H1 (cell line): ENCODE results near the gene KRTAP5-8. TPM values are rescaled to one million over a fixed set of nuclear protein-coding genes. Genes with fewer than 3 reads are reported as not detected.

ENCODE experiments used
- ATF2 ChIP-seq: IDR thresholded peaks from 2 replicates; pipeline ENCODE4 v1.6.1; 2012; ENCODE audit warnings: low read length, inconsistent platforms
- CHD7 ChIP-seq: fragments of 300-600 bp; sonication (generic); IDR thresholded peaks from 2 replicates; pipeline ENCODE4 v1.7.1; 2012; ENCODE audit warnings: low read length, moderate library complexity, mild to moderate bottlenecking, inconsistent platforms; ENCODE audit not compliant: insufficient replicate concordance
- CREB1 ChIP-seq: IDR thresholded peaks from 2 replicates; pipeline ENCODE4 v1.6.1; 2012; ENCODE audit warnings: inconsistent platforms
- EZH2 ChIP-seq: fragments of 200-600 bp; sonication (generic); IDR thresholded peaks from 2 replicates; pipeline ENCODE4 v1.7.1; 2012; ENCODE audit warnings: low read depth, mild to moderate bottlenecking, moderate library complexity, low read length, inconsistent platforms; ENCODE audit not compliant: severe bottlenecking
- KDM1A ChIP-seq: fragments of 200-600, 300-600 bp; sonication (generic); IDR thresholded peaks from 2 replicates; pipeline ENCODE4 v1.7.1; 2016; ENCODE audit warnings: mild to moderate bottlenecking, low read length, borderline replicate concordance
- MAFK ChIP-seq: IDR thresholded peaks from 2 replicates; pipeline ENCODE4 v1.6.1; 2012; ENCODE audit warnings: low read depth, mild to moderate bottlenecking, improper control_type of control experiment, low read length
- SRF ChIP-seq: IDR thresholded peaks from 2 replicates; pipeline ENCODE4 v1.6.1; 2011; ENCODE audit warnings: mild to moderate bottlenecking, low read depth, low read length, moderate library complexity
- polyA plus RNA-seq, 7 experiments: library from polyadenylated mRNA; depleted of rRNA in 3 of 7; stranded (reverse) in 5 of 7; unstranded in 2 of 7; fragments of >200 nt in 5 of 7; fragments of 200-250 nt in 2 of 7; gene quantifications; 1 replicate in 5 of 7; 2 replicates in 1 of 7; 4 replicates in 1 of 7; pipeline versions ENCODE4 v1.2.1 to v1.2.3, GENCODE V29; 2011 to 2013; ENCODE audit warnings: missing spikeins in 2 of 7, mixed read lengths in 2 of 7
- total RNA-seq: library from RNA; stranded (reverse); fragmentation: NEBNext Ultra II Directional; extraction: Animal tissue kit (Norgen Biotek cat#: 25700); gene quantifications from 2 replicates; pipeline ENCODE4 v1.2.1, GENCODE V29; 2021

Gene KRTAP5-8
- total and polyA plus RNA-seq, 2 of the 8 experiments (the other 6 are each of a cell fraction or from before 2014, with no cell fraction given): not detected

DNA sequence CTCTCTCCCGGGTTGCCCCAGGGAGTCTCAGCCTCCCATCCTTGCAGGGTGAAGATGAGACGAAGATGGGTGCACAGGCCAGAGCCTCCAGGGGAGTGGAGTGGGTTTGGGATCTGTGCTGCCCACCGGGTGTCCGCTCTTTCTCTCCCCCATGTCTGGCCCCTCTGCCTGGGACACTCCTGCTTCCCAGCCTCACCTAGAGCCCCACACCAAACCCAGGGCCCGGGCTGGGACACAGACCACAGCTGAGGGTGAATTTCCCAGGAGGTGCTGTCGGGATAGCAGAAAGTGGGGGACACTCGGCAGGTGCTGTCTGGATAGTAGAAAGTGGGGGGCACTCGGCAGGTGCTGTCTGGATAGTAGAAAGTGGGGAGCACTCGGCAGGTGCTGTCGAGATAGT, 35.8 kb upstream of the KRTAP5-8 start (continued):
- TF ChIP-seq ATF2: no peak
- TF ChIP-seq EZH2: no peak
- no peak for TF ChIP-seq SRF
- TF ChIP-seq KDM1A: no peak
- no peak for TF ChIP-seq CREB1
- TF ChIP-seq MAFK: no peak
- no peak for TF ChIP-seq CHD7
